Common myeloid progenitor, CD34-positive (primary cell): Measurements from ENCODE around the gene ITPK1.
"Not testable (repeated sequence)": the region's sequence is repeated elsewhere in the genome, so short reads cannot be mapped to it uniquely, and the experiment has no call there.

Experiments
- CTCF ChIA-PET: fragments of 350-600 bp; sonication (Branson Sonifier 250); formaldehyde crosslinking; loops from one replicate; lab custom pipeline; 2021; ENCODE audit warnings: antibody characterized with exemption; lab: Charles Lee
- POLR2A ChIA-PET: fragments of 350-600 bp; sonication (Branson Sonifier 250); formaldehyde crosslinking; loops from one replicate; lab custom pipeline; 2021; ENCODE audit warnings: antibody characterized with exemption; lab: Charles Lee
- DNase-seq, 3 donors: peaks; one replicate each; pipeline versions ENCODE4 v3.0.0 to v3.0.0-alpha.2; 2013
- H3K27ac ChIP-seq, 2 experiments: 1 replicate in 1 of 2; 2 replicates in 1 of 2; pipeline ENCODE4 v1.7.0; 2013; ENCODE audit warnings: inconsistent platforms in 2 of 2, low read length in 2 of 2, mild to moderate bottlenecking in 2 of 2, low read depth in 1 of 2, moderate library complexity in 1 of 2; ENCODE audit not compliant: severe bottlenecking in 2 of 2, insufficient read depth in 1 of 2, poor library complexity in 1 of 2
- H3K27me3 ChIP-seq, 5 experiments: replicated peaks in 2 of 5; 1 replicate in 3 of 5; 2 replicates in 2 of 5; pipeline versions ENCODE4 v1.6.1 to v1.7.0; 2013; ENCODE audit warnings: low read length in 4 of 5, mild to moderate bottlenecking in 2 of 5, moderate library complexity in 2 of 5, inconsistent platforms in 1 of 5; ENCODE audit not compliant: insufficient read depth in 5 of 5, control insufficient read depth in 4 of 5
- H3K36me3 ChIP-seq, 4 experiments: 1 replicate in 2 of 4; 2 replicates in 2 of 4; pipeline versions ENCODE4 v1.6.1 to v1.7.0; 2013; ENCODE audit warnings: low read length in 3 of 4, control low read depth in 1 of 4, mild to moderate bottlenecking in 1 of 4; ENCODE audit not compliant: control insufficient read depth in 4 of 4, insufficient read depth in 4 of 4
- H3K4me1 ChIP-seq, 4 experiments: 1 replicate in 3 of 4; 2 replicates in 1 of 4; pipeline versions ENCODE4 v1.6.1 to v1.7.1; 2013; ENCODE audit warnings: low read length in 3 of 4, mild to moderate bottlenecking in 3 of 4, control low read depth in 1 of 4, inconsistent platforms in 1 of 4, moderate library complexity in 1 of 4; ENCODE audit not compliant: control insufficient read depth in 4 of 4, insufficient read depth in 4 of 4; ENCODE audit errors: control extremely low read depth in 1 of 4
- H3K4me3 ChIP-seq, 7 experiments: 1 replicate in 4 of 7; 2 replicates in 3 of 7; pipeline versions ENCODE4 v1.5.1 to v1.7.0; 2013; ENCODE audit warnings: mild to moderate bottlenecking in 7 of 7, low read length in 6 of 7, moderate library complexity in 6 of 7, inconsistent platforms in 2 of 7, low read depth in 2 of 7, control low read depth in 1 of 7; ENCODE audit not compliant: insufficient read depth in 4 of 7, control insufficient read depth in 1 of 7; ENCODE audit errors: extremely low read depth in 1 of 7
- H3K9me3 ChIP-seq, 5 experiments: 1 replicate in 4 of 5; 2 replicates in 1 of 5; pipeline versions ENCODE4 v1.6.1 to v1.7.1; 2013; ENCODE audit warnings: low read length in 4 of 5, mild to moderate bottlenecking in 2 of 5, inconsistent platforms in 1 of 5, low read depth in 1 of 5, moderate library complexity in 1 of 5; ENCODE audit not compliant: control insufficient read depth in 4 of 5, insufficient read depth in 2 of 5; ENCODE audit errors: control extremely low read depth in 1 of 5
- WGBS: methylation state at CpG from one replicate; pipeline ENCODE4 v1.1.5; 2013; ENCODE audit not compliant: insufficient coverage; 5-methylcytosine and 5-hydroxymethylcytosine counted together

ITPK1 gene

DNA sequence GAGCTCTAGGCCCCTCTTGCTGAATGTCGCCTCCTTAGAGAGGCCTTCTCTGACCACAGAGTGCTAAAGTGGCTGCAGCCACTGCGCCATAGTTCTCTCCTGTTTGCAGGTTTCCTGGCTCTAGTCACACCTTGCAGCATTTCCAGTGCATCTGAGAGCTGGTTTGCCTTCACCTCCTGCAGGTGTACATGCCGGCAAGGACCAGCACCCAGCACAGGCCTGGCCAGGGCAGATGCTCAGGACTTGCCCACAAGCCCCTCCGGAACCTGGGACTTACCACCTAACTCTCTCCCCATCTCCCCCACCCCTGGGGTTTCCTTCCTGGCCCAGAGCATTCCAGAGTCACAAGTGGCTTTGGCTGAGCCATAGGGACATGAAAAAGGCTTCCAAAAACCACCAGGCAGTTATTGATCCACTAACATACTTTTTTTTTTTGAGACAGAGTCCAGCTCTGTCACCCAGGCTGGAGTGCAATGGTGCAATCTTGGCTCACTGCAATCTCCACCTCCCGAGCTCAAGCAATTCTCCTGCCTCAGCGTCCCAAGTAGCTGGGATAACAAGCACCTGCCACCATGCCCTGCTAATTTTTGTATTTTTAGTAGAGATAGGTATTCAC lies 9.1 kb downstream of the ITPK1 start:
- POLR2A ChIA-PET: no interaction called here

DNA sequence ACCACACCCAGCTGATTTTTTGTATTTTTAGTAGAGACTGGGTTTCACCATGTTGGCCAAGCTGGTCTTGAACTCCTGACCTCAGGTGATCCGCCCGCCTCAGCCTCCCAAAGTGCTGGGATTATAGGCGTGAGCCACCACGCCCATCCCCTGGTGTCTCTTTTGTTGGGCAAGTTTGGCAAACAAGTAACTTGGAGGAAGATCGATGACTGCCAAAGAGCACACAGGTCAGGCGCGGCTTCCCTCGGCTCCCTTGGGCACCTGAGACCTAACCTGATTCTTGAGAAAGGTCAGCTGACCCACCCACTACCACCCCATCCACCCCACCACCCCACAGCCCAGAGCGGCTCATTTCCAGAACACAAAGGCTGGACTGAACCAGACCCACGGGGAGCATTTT lies 9.9 kb downstream of the ITPK1 start:
- H3K36me3 ChIP-seq, POLR2A ChIA-PET, H3K9me3 ChIP-seq, H3K27ac ChIP-seq, DNase-seq, H3K4me3 ChIP-seq, H3K27me3 ChIP-seq: not testable (repeated sequence)
- CTCF ChIA-PET: interaction anchor here (0.6 to 3.2 kb wide), 5 partner anchors 9 to 65 kb away, joined by 3 to 11 read pairs (median 3); no protein-coding TSS in a partner anchor
- H3K4me1 ChIP-seq: peaks cover 5 to 73% (median 30%) of the 10 kb centered on the region in 4 experiments
- WGBS: 97% methylated on average over 8 of the region's 10 CpGs

More for the DNA sequence above, 9.1 kb downstream of the ITPK1 start:
- Histone ChIP-seq H3K27ac (no peak overlapping the region), H3K36me3 (peaks cover 0 to 9% (median 3%) of the 10 kb centered on the region in 4 experiments), H3K4me1 (peaks cover 5 to 78% (median 31%) of the 10 kb centered on the region in 4 experiments), H3K9me3 (no peaks in the 10 kb centered on the region), H3K4me3 (no peak overlapping the region), H3K27me3 (no peaks in the 10 kb centered on the region)
- no peak for DNase-seq
- CTCF ChIA-PET: interaction anchor here (1.0 to 4.2 kb wide), 5 partner anchors 10 to 66 kb away, joined by 3 to 19 read pairs (median 3); no protein-coding TSS in a partner anchor
- 100% methylated on average over 4 of the region's 6 CpGs for WGBS

DNA sequence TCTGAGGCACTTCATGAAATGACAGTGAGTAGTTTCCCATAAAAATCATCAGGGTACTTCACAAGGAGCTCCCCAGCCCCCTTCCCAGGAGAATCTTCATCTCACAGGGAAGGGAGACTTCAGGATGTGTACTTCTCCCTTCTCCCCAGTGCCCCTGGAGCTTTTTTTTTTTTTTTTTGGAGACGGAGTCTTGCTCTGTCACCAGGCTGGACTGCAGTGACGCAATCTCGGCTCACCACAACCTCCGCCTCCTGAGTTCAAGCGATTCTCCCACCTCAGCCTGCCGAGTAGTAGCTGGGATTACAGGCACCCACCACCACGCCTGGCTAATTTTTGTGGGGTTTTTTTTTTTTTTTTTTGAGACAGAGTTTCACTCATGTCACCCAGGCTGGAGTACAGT lies 10.4 kb downstream of the ITPK1 start:
- Histone ChIP-seq H3K4me1 (peaks cover 5 to 68% (median 30%) of the 10 kb centered on the region in 4 experiments), H3K27ac (no peak overlapping the region), H3K9me3 (no peaks in the 10 kb centered on the region), H3K4me3 (no peak overlapping the region), H3K27me3 (no peaks in the 10 kb centered on the region), H3K36me3 (peaks cover 0 to 8% (median 3%) of the 10 kb centered on the region in 4 experiments)
- POLR2A ChIA-PET: no interaction called here
- CTCF ChIA-PET: interaction anchor here (0.6 to 3.2 kb wide), 4 partner anchors 9 to 27 kb away, joined by 3 to 11 read pairs (median 7); no protein-coding TSS in a partner anchor
- WGBS: no CpG with 5 or more reads among the region's 7 CpGs
- DNase-seq: peak; percentile 66 to 80 (median 73)

DNA sequence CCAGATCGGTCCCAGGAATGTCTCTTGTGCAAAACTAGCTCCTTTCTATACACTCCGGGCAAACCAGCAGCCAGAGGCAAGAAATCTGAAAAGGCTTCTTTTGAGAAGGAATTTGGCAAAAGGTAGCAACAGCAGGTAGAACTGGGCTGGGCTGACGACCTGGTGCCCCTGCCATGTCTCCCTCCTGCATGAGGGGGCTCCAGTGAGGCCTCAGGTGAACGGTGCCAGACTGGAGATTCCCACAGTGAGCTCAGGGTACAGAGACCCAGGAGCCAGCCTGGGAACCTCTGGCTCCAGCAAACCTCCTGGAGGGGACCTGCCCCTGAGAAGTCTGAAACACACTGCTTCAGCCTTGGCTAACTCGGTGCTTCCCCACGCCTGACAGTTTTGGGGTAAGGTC lies 10.8 kb downstream of the ITPK1 start:
- H3K9me3 ChIP-seq: no peaks in the 10 kb centered on the region
- peaks cover 5 to 64% (median 30%) of the 10 kb centered on the region in 4 experiments for H3K4me1 ChIP-seq
- H3K27me3 ChIP-seq: no peaks in the 10 kb centered on the region
- ChIA-PET CTCF (interaction anchor here (0.7 to 3.2 kb wide), 4 partner anchors 8 to 12 kb away, joined by 3 to 11 read pairs (median 10); no protein-coding TSS in a partner anchor), POLR2A (no interaction called here)
- no peak overlapping the region for H3K4me3 ChIP-seq
- no peak for DNase-seq
- no peak overlapping the region for H3K27ac ChIP-seq
- peaks cover 0 to 4% (median 3%) of the 10 kb centered on the region in 4 experiments for H3K36me3 ChIP-seq
- WGBS: 92% methylated on average over 4 of the region's 6 CpGs

DNA sequence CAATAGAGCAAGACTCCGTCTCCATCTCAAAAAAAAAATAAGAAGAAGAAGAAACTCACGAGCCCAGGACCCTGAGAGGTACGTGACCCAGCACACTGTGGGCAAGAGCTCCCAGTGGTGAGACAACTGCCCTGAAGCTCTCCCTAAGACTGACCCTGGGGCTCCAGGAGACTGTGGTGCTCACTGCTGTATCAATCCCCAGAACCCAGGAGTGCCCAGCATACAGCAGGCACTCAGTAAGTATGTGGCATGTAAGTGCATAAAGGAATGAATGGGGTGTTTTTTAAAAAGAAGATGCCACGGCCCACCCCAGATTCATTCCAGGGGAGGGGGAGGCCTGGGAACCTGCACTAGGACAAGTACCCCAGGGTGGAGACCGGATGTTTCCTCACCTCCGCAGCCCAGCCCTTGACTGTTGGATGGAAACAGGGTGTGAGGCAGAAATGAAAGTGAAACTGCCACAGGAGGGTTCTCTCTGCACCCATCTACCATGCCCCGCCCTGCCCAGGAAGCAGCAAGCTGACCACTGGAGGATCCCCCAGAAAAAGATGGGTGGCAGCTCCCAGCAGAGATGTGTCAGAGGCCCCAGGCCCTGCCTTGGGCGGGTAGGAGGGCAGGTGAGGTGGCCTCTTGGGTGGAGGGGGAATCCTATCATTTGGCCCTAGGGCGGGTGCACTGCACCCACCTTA lies 12.2 kb downstream of the ITPK1 start:
- peak; percentile 68 to 93 (median 90) for DNase-seq
- peak overlapping the region; percentile 15 to 47 for H3K27ac ChIP-seq
- peaks cover 5 to 50% (median 27%) of the 10 kb centered on the region in 4 experiments for H3K4me1 ChIP-seq
- CTCF ChIA-PET: interaction anchor here (0.8 kb wide), 1 partner anchor 13 kb away, joined by 4 read pairs; no protein-coding TSS in a partner anchor
- no peaks in the 10 kb centered on the region for H3K36me3 ChIP-seq
- POLR2A ChIA-PET: no interaction called here
- H3K9me3 ChIP-seq: no peaks in the 10 kb centered on the region
- 31% methylated on average over 6 of the region's 9 CpGs for WGBS
- H3K27me3 ChIP-seq: no peaks in the 10 kb centered on the region
- H3K4me3 ChIP-seq: peak overlapping the region in 5 of 7 experiments; percentile 20 to 73 (median 51)

DNA sequence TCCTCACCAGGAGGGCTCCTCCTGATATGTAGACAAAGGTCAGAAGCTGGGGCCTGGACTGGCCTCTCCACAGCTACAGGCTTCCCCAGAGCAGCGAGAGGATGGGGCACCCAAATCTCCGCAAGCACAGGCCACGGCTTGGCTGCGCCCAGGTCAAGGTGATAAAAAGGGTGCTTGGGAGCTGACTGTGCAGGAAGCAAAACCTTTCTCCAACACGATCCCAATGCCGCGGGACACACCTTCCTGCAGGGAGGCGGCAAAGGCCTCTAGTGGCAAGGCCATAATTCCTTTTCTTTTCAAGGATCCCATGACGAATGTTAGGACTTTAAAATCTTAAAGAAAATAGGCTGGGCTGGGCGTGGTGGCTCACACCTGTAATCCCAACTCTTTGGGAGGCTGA lies 13.6 kb downstream of the ITPK1 start:
- H3K36me3 ChIP-seq: no peaks in the 10 kb centered on the region
- no peak overlapping the region for H3K27ac ChIP-seq
- ChIA-PET CTCF (interaction anchor here (0.9 to 2.3 kb wide), 5 partner anchors 9 to 150 kb away, joined by 3 to 10 read pairs (median 3); no protein-coding TSS in a partner anchor), POLR2A (no interaction called here)
- H3K9me3 ChIP-seq: no peaks in the 10 kb centered on the region
- no peak overlapping the region for H3K4me3 ChIP-seq
- no peak for DNase-seq
- no peaks in the 10 kb centered on the region for H3K27me3 ChIP-seq
- H3K4me1 ChIP-seq: peaks cover 5 to 37% (median 27%) of the 10 kb centered on the region in 4 experiments
- WGBS: 85% methylated on average over 9 of the region's 10 CpGs
